ENCODE data around the gene CNOT3. TPM values are rescaled to one million over a fixed set of nuclear protein-coding genes. Genes with fewer than 3 reads are reported as not detected.

CNOT3 gene
- total and polyA plus RNA-seq, 9 of the 15 experiments (the other 6 are each of a cell fraction or from before 2014, with no cell fraction given), result 0.27 to 60.4 (median 9.9) TPM

GRCh38 chr19:54189145-54189734, 51.7 kb downstream of the CNOT3 start, which contains the start of gene MBOAT7 (continued):
- TF ChIP-seq, protein P1, sequence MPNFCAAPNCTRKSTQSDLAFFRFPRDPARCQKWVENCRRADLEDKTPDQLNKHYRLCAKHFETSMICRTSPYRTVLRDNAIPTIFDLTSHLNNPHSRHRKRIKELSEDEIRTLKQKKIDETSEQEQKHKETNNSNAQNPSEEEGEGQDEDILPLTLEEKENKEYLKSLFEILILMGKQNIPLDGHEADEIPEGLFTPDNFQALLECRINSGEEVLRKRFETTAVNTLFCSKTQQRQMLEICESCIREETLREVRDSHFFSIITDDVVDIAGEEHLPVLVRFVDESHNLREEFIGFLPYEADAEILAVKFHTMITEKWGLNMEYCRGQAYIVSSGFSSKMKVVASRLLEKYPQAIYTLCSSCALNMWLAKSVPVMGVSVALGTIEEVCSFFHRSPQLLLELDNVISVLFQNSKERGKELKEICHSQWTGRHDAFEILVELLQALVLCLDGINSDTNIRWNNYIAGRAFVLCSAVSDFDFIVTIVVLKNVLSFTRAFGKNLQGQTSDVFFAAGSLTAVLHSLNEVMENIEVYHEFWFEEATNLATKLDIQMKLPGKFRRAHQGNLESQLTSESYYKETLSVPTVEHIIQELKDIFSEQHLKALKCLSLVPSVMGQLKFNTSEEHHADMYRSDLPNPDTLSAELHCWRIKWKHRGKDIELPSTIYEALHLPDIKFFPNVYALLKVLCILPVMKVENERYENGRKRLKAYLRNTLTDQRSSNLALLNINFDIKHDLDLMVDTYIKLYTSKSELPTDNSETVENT (CRISPR knock-in tag; IDR thresholded peaks at IDR 0.05), result peak; percentile 62; the same call in 1 of the 2 replicates
- TF ChIP-seq MLLT1 (IDR thresholded peaks at IDR 0.05) (0 out of 4 replicates have a peak, but pooled peaks of 1 of the 2 experiments have one; percentile 22), SP2 (IDR thresholded peaks at IDR 0.05; ENCODE audit: extremely low read depth, low read depth, low read length, poor library complexity, severe bottlenecking) (no peak), SRSF9 (IDR thresholded peaks at IDR 0.05; ENCODE audit: borderline replicate concordance, low read depth, low read length) (no peak), HMBOX1 (IDR thresholded peaks at IDR 0.05) (no peak), STAG1 (CRISPR knock-in tag; IDR thresholded peaks at IDR 0.05; ENCODE audit: borderline replicate concordance) (no peak), NR1H2 (CRISPR knock-in tag; IDR thresholded peaks at IDR 0.05) (0 out of 2 replicates have a peak, but pooled peaks have one; percentile 45), MAZ (CRISPR knock-in tag; conservative IDR thresholded peaks at IDR 0.05 in 1 of 2, IDR thresholded peaks at IDR 0.05 in 1 of 2) (peak in 1 of 2 experiments; percentile 93; a peak in 3 of 4 replicates), ZNF146 (CRISPR knock-in tag; IDR thresholded peaks at IDR 0.05; ENCODE audit: unreplicated experiment) (no peak), ZFX (CRISPR knock-in tag; IDR thresholded peaks at IDR 0.05) (peak; percentile 69)
- TF ChIP-seq, protein P2, sequence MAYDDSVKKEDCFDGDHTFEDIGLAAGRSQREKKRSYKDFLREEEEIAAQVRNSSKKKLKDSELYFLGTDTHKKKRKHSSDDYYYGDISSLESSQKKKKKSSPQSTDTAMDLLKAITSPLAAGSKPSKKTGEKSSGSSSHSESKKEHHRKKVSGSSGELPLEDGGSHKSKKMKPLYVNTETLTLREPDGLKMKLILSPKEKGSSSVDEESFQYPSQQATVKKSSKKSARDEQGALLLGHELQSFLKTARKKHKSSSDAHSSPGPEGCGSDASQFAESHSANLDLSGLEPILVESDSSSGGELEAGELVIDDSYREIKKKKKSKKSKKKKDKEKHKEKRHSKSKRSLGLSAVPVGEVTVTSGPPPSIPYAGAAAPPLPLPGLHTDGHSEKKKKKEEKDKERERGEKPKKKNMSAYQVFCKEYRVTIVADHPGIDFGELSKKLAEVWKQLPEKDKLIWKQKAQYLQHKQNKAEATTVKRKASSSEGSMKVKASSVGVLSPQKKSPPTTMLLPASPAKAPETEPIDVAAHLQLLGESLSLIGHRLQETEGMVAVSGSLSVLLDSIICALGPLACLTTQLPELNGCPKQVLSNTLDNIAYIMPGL (CRISPR knock-in tag; IDR thresholded peaks at IDR 0.05), result 0 out of 2 replicates have a peak, but pooled peaks have one; percentile 59

Measured in K562 (cell line).